Right lobe of liver (tissue), 6 donors: ENCODE measurements around the gene TBRG4. TPM values are rescaled to one million over a fixed set of nuclear protein-coding genes. Genes with fewer than 3 reads are reported as not detected.

Source experiments
- ATAC-seq, 4 donors: fragments of 200-7000 bp; cut with Tn5 transposase; one replicate each; pipeline ENCODE4 v1.9.1; 2020; ENCODE audit warnings: mild to moderate bottlenecking in 4 of 4, moderate library complexity in 4 of 4
- DNase-seq, 3 donors: peaks; one replicate each; pipeline ENCODE4 v3.0.0-alpha.2; 2020
- H3K27ac ChIP-seq, 3 donors: fragments of 200-600 bp; one replicate each; pipeline ENCODE4 v1.8.0; 2022
- H3K27me3 ChIP-seq, 2 donors: fragments of 200-600 bp; one replicate each; pipeline ENCODE4 v1.8.0; 2022
- H3K36me3 ChIP-seq, 4 donors: fragments of 200-600 bp; sonication (generic) in 1 of 4; one replicate each; pipeline versions ENCODE4 v1.5.1 to v1.8.0; 2017 to 2022; ENCODE audit warnings: control low read depth in 1 of 4
- H3K4me1 ChIP-seq, 4 donors: fragments of 200-600 bp; sonication (generic) in 1 of 4; one replicate each; pipeline versions ENCODE4 v1.5.1 to v1.8.0; 2017 to 2022; ENCODE audit warnings: control low read depth in 1 of 4
- H3K4me3 ChIP-seq, 3 donors: fragments of 200-600 bp; one replicate each; pipeline ENCODE4 v1.8.0; 2022
- H3K9me3 ChIP-seq, 4 donors: fragments of 200-600 bp; sonication (generic) in 1 of 4; one replicate each; pipeline versions ENCODE4 v1.5.1 to v1.8.0; 2017 to 2022; ENCODE audit warnings: control low read depth in 1 of 4
- POLR2A ChIP-seq: fragments of 450-650 bp; IDR thresholded peaks from one replicate; pipeline ENCODE4 v1.6.1; 2017; ENCODE audit warnings: antibody characterized with exemption, mild to moderate bottlenecking
- WGBS: methylation state at CpG from one replicate; pipeline ENCODE4 v1.1.6; 2018; ENCODE audit warnings: low coverage, low lambda C conversion rate; ENCODE audit not compliant: insufficient coverage; ENCODE audit errors: missing lambda C conversion rate; 5-methylcytosine and 5-hydroxymethylcytosine counted together
- intact Hi-C, 2 donors: fragments of 100-400 bp; cut with DNase I; formaldehyde crosslinking; loops; one replicate each; pipeline versions ENCODE4 v1.11.2 to v1.14.1; 2022
- total RNA-seq, 6 experiments: library from RNA; depleted of rRNA in 2 of 6; stranded (reverse); fragments of >200 nt in 2 of 6; fragmentation: NEBNext Ultra II Directional in 3 of 6; extraction: Animal tissue kit (Norgen Biotek cat#: 25700) in 3 of 6; gene quantifications; one replicate each; pipeline versions ENCODE4 v1.1.0 to v1.2.4, GENCODE V29; 2016 to 2023
- TF ChIP-seq, protein P1 (sequence below), 4 donors: fragments of 200-600 bp in 3 of 4; fragments of 450-650 bp in 1 of 4; IDR thresholded peaks; one replicate each; pipeline versions ENCODE4 v1.5.1 to v1.8.0; 2016 to 2022; ENCODE audit warnings: antibody characterized with exemption in 4 of 4, mild to moderate bottlenecking in 2 of 4
- donor health status: DM: no; HTN: yes; CAD: no.
- donor health status: DM: no; HTN: no; CAD: no.
- donor health status: DM: no; HTN: no; CAD: no.
- donor health status: DM: no; HTN: yes; CAD: no.
- donor health status: DM: no; HTN: yes; CAD: no.

TBRG4 gene
- total RNA-seq, 6 experiments from 2014 or later = 33.0 to 57.1 (median 41.7) TPM

DNA sequence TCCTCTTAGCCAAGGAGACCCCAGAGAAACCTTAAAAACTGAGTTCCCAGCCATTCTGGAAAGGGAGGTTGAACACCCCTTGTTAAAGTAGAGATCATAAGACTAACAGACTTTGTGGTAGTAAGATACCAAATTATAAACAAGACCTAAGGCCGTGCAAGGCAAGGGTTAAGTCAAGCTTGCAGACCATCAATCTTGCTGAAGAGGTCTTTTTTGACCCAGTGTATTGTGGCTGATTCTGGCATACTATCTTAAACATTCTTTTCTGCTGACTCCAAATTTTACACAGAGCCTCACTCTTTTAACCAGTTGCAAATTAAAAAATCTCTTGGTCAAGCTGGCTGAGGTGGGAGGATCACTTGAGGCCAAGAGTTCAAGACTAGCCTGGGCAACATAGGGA is 1.2 kb upstream of the TBRG4 start:
- intact Hi-C loops = no loop called here
- peak overlapping the region in 2 of 3 donors; percentile 82 to 93 for H3K27ac ChIP-seq
- ATAC-seq (no peak), DNase-seq (no peak)
- no peaks in the 10 kb centered on the region for H3K9me3 ChIP-seq
- no peaks in the 10 kb centered on the region for H3K27me3 ChIP-seq
- 80% methylated on average over 1 of the region's 1 CpG for WGBS
- peaks cover 0 to 15% (median 9%) of the 10 kb centered on the region in 4 donors for H3K36me3 ChIP-seq
- peak overlapping the region; percentile 61 to 89 (median 64) for H3K4me3 ChIP-seq
- TF ChIP-seq, protein P1, sequence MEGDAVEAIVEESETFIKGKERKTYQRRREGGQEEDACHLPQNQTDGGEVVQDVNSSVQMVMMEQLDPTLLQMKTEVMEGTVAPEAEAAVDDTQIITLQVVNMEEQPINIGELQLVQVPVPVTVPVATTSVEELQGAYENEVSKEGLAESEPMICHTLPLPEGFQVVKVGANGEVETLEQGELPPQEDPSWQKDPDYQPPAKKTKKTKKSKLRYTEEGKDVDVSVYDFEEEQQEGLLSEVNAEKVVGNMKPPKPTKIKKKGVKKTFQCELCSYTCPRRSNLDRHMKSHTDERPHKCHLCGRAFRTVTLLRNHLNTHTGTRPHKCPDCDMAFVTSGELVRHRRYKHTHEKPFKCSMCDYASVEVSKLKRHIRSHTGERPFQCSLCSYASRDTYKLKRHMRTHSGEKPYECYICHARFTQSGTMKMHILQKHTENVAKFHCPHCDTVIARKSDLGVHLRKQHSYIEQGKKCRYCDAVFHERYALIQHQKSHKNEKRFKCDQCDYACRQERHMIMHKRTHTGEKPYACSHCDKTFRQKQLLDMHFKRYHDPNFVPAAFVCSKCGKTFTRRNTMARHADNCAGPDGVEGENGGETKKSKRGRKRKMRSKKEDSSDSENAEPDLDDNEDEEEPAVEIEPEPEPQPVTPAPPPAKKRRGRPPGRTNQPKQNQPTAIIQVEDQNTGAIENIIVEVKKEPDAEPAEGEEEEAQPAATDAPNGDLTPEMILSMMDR (IDR thresholded peaks at IDR 0.05) = no peak
- no peak for TF ChIP-seq POLR2A
- peaks cover 0 to 20% (median 4%) of the 10 kb centered on the region in 4 donors for H3K4me1 ChIP-seq

DNA sequence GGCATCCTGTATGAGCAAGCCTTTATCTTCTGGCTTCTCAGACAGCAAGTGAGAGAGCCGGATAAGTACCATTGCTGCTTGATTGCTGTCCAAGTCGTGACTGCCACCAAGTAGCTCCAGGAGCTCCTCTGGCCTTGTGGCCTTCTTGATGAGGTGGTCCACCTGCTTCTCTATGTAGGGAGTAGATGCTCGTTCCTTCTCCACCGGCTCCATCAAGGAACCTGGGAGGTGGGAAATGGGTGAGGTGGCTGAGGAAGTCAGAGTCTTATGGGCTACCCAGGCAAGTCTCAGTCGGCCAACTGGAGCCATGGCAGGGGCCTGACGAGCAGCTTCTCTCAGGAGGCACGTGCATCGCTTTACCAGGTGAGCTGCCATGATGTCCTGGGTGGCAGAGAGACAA is 2.6 kb downstream of the TBRG4 start:
- no peak overlapping the region for H3K4me3 ChIP-seq
- intact Hi-C loops = no loop called here
- no peaks in the 10 kb centered on the region for H3K27me3 ChIP-seq
- DNase-seq = no peak
- H3K36me3 ChIP-seq = peaks cover 6 to 53% (median 34%) of the 10 kb centered on the region in 4 donors
- WGBS = 100% methylated on average over 2 of the region's 8 CpGs
- ATAC-seq = no peak
- no peaks in the 10 kb centered on the region for H3K9me3 ChIP-seq
- H3K4me1 ChIP-seq = peaks cover 0 to 20% (median 4%) of the 10 kb centered on the region in 4 donors
- no peak overlapping the region for H3K27ac ChIP-seq
- TF ChIP-seq, protein P1 (IDR thresholded peaks at IDR 0.05) = no peak
- TF ChIP-seq POLR2A = no peak

DNA sequence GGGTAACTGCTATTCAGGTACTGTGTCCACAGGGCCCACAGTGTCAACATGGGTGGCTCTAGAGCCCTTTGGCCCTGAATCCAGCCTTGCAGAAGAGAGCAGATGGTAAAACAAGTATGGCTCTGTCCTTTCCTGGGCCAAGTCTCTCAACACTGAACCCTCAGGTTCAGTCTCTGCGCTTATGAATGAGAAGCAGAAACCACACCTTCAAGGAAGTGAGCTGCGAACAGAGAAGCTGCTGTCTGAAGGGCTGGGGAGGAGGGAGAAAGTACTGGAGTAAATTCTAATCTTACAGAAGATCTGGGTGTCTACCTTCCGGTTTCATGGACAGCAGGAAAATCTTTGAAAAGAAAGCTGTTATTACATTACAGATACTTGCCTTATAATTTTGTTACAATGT is 4.1 kb downstream of the TBRG4 start:
- Histone ChIP-seq H3K36me3 (peaks cover 12 to 68% (median 44%) of the 10 kb centered on the region in 4 donors), H3K27ac (no peak overlapping the region), H3K9me3 (no peaks in the 10 kb centered on the region), H3K4me3 (no peak overlapping the region), H3K27me3 (no peaks in the 10 kb centered on the region), H3K4me1 (peaks cover 0 to 20% (median 4%) of the 10 kb centered on the region in 4 donors)
- no peak for TF ChIP-seq POLR2A
- TF ChIP-seq, protein P1 (IDR thresholded peaks at IDR 0.05) = no peak
- ATAC-seq = no peak
- 65% methylated on average over 3 of the region's 3 CpGs for WGBS
- intact Hi-C loops = no loop called here
- no peak for DNase-seq

DNA sequence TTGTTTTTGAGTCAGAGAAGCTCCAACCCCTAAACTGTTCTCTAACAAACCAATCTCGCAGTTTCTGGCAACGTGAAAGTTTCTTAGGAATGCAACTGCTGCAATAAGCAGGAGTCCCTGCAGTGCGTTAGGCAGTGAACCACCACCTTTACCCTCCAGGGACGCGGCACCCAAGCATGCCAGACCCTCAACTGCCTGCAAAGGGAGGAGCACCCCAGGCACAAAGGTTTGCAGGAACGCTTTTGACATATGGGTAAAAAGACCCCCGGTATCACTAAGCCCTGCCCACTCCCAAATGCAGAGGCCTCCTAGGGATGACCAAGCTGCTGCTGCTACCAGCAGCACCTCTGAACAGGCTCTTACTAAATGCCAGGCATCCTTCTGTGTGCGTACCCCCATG is 4.7 kb downstream of the TBRG4 start:
- H3K27me3 ChIP-seq = no peaks in the 10 kb centered on the region
- no peak overlapping the region for H3K27ac ChIP-seq
- intact Hi-C loops = no loop called here
- 85% methylated on average over 5 of the region's 8 CpGs for WGBS
- H3K4me1 ChIP-seq = peaks cover 0 to 20% (median 4%) of the 10 kb centered on the region in 4 donors
- ATAC-seq (no peak), DNase-seq (no peak)
- H3K9me3 ChIP-seq = no peaks in the 10 kb centered on the region
- H3K36me3 ChIP-seq = peaks cover 16 to 73% (median 48%) of the 10 kb centered on the region in 4 donors
- H3K4me3 ChIP-seq = no peak overlapping the region
- no peak for TF ChIP-seq POLR2A
- TF ChIP-seq, protein P1 (IDR thresholded peaks at IDR 0.05) = no peak
